GM19452 (cell line): ENCODE measurements around the gene SRGAP3.

Experiments used
- ATAC-seq: cut with Tn5 transposase; IDR thresholded peaks from one replicate; pipeline ENCODE4 v1.9.1; 2021; ENCODE audit not compliant: unreplicated experiment

SRGAP3 gene

GRCh38 chr3:9024341-9024740 lies 225.1 kb downstream of the SRGAP3 start:
- ATAC-seq = no peak

- no peak for ATAC-seq
Measured at GRCh38 chr3:9023226-9023590, 226.2 kb downstream of the SRGAP3 start.

DNA sequence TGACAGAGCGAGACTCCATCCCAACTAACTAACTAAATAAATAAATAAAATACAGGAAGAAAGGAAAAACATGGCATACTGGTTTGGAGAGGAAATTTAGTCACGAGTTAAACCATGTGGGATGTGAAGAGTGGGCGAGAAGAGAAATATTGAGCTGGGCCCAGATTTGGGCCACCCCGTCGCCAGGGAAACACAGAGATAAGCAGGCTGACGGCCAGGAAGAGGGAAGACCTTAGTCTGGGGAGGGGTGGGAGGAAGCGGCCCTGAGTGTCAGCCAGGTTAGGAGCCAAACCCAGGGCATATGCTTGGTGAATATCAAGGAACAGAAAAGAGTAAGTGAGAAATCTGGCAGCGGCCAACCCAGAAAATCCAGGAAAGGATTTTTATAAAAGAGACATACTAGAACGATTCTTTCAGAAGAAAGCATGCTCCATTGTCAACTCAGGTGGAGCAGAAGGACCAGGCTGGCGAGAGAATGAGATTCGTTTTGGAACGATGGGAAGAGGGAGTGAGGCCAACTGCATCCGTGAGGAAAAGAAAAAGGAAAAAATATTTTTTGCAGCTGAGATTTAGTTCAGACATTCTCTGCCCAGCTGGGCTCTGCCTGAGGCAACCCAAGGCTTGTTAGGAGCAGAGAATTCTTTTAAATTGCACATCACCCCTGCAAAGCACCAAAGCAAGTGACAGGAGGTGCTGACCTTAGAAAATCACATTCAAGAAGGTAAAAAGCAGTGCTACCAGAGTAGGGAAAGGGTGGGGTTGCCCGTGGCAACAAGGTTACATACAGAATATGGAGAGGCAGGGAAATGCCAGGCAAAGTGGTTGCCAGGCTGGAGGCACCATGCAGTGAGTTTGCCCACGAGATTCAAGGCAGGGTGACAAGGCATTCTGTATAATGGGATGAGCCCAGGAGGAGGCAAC lies 226.9 kb downstream of the SRGAP3 start:
- no peak for ATAC-seq

GRCh38 chr3:9021271-9022009 lies 228.0 kb downstream of the SRGAP3 start:
- ATAC-seq = no peak

DNA sequence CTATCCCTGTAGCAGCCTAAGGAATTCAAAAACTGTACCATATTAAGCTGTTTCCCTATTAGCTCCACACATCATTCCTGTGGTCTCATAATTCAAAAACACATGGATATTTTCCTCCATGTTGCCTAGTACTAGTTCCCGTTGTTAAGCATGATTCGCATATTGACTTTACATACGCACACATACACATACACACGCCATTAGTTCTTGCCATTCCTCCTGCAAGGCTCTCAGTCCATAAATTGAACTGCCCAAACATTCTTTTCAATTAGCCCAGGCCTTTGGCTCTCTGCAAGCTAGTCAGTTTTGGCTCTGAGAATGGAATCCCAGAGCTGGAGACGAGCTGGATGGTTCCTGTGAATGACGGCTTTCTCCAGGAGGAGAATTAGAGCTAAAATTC lies 229.0 kb downstream of the SRGAP3 start:
- no peak for ATAC-seq

DNA sequence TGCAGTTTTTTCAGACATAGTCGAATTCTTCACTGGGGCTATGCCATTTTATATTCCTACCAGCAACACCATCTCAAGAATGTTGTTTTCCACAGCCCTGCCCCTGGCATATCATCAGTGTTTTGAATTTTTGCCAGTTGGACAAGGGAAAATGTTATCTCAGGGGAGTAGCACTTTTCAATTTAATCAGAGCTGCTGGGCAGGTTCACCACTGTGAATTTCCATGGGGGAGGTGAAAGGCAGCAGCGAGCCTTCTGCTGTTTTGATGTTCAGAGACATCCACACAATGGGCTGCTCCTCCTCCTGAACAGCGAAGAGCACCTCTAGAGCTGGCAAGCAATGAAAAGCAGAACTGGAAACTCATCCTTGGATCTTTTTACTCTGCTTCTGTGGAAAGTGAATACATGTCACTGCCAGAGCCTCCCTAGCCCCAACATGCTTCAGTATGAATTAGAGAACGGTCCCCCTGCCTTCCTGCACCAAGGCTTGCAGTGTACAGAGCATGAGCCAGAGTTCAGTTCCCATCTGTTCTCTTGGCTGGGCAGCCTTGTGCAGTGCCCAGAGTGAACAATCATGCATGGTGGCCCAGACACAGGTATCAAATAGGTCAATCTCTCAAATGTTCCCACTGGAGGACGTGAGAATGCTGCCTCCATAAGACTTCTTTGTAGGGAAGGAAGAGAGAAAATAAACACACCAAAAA lies 230.0 kb downstream of the SRGAP3 start:
- no peak for ATAC-seq

- ATAC-seq = no peak
Measured at GRCh38 chr3:9015250-9015649, 234.2 kb downstream of the SRGAP3 start.

DNA sequence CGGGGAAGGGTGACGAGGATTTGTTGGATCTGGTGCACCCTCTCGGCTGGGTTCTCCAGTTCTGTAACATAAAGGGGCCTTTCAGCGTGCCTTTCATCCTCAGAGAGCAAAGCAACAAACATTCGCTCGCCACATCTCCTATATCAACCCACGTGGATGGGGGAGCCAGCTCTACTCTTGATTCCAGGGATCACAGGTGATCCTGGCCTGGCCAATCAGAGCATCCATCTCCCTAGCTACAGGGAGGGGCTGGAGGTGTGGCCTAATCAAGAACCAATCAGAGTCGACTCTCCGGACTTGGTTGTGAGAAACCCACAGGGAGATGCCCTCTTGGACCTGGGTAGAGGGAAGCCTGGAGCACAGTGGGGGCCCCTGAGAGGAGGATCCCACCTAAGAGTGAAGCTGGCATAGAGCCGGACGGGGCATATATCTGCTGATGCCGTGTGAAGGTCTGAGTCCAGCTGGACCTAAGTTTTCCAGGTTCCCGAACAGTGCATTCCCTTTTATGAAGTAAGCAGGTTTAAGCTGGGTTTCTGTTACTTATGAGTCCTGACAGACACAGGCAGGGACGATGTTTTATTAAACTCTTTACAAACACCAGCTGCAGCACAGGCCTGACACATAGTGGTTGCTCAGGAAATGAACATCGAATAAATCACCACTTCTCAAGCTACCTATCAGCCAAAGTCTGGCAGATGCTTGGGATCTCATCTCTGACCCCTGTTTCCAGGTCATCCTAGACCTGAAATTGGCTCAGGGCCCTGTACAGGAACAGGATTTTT lies 235.5 kb downstream of the SRGAP3 start:
- ATAC-seq = no peak

GRCh38 chr3:9012521-9012920 lies 236.9 kb downstream of the SRGAP3 start:
- ATAC-seq = no peak

DNA sequence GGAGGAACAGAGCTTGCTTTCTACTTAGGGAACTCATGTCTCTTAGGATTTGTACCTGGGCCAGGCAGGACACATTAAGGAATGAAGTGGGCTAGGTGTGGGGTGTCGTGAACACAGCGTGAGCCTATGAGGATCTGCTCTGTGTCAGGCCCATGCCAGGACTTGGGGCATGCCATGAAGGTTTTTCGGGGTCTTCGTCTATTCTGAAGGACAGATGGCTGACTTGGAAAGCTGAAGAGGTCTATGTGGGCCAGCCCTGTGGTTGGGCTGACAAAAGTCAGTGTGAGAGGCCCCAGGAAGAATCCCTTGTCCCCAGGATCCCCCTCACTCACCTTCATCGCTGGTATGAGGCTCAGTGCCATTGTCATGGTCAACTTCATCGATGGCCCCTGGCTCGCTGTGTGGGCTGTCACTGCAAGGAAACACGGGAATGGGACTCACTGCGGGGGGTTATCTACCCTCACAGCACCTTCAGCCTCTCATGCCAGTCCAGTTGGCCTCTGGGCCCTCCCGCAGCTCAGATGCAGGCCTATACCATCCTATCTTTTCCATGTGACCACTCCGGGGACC lies 239.4 kb downstream of the SRGAP3 start:
- ATAC-seq = no peak

GRCh38 chr3:9008550-9009255 lies 240.7 kb downstream of the SRGAP3 start:
- no peak for ATAC-seq

- ATAC-seq = no peak
Measured at GRCh38 chr3:9007928-9008327, 241.5 kb downstream of the SRGAP3 start.

- no peak for ATAC-seq
Measured at GRCh38 chr3:9007213-9007612, 242.2 kb downstream of the SRGAP3 start.

- ATAC-seq = no peak
Measured at GRCh38 chr3:9000041-9000440, 249.4 kb downstream of the SRGAP3 start.

- ATAC-seq = no peak
Measured at GRCh38 chr3:8997151-8997550, 252.3 kb downstream of the SRGAP3 start.

DNA sequence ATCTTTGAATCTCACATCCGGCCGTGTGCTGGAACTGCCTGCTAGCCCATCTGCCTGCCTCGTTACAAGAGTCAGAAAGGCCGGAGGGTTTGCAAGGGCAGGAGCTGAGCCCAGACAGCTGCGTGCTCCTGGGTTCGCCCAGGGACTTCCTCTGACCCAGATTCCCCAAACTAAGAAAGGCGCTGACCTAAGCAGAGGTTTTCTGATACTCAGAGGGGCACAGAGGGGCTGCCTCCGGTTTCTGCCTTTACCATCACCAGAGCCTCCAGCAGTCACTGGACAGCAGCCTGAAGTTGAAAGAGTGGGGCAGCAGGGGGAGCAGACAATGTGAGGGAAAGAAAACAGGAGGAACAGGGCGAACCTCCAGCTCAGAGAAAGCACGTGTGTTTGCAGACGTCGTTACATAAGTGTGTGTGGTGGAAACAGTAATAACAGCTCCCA lies 252.7 kb downstream of the SRGAP3 start:
- ATAC-seq = no peak

DNA sequence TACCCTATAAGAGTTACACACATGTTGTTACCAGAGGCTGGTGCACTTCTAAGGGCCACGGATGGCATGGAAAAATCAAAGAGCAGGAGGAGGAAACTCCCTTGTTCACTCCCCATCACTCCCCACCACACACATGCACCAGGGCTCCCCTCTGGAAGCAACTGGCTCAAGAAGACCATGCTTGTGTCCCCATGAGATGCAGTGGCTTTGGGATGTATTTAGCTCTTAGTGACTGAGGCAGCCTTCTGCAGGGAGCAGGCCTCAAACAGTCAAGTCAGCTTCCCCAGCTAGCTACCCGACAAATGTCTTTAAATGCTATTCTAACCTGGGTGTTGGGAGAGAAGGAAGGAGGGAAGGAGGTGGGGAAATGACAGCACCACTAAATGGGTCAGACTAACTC lies 253.2 kb downstream of the SRGAP3 start:
- ATAC-seq = no peak

GRCh38 chr3:8994226-8994625 lies 255.2 kb downstream of the SRGAP3 start:
- ATAC-seq = no peak

- ATAC-seq = no peak
Measured at GRCh38 chr3:8993331-8993730, 256.1 kb downstream of the SRGAP3 start.

DNA sequence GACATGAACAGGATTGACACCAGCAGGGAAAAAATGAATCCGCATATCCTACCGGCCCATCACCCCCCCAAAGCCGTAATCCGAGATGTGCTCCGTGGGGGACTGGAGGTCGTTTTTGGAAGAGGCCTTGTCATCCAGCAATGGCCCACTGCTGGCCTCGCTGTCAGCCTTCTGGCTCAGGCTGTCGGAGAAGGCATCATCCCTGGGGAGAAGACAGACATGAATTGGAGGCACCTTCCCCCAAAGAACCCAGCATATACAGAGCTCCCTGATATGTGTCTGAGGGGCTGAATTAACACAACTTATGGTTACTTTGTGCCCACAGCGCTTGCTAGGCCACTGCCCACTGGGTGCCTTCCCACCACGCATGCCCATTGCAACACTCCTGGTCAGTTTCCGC lies 256.6 kb downstream of the SRGAP3 start:
- ATAC-seq = no peak
